Measurements from ENCODE around the gene S1PR4. TPM values are rescaled to one million over a fixed set of nuclear protein-coding genes. Genes with fewer than 3 reads are reported as not detected.
"Not testable (repeated sequence)": the region's sequence is repeated elsewhere in the genome, so short reads cannot be mapped to it uniquely, and the experiment has no call there.

S1PR4 gene
- total RNA-seq, 1 donor from 2014 or later, result 4.9 TPM

DNA sequence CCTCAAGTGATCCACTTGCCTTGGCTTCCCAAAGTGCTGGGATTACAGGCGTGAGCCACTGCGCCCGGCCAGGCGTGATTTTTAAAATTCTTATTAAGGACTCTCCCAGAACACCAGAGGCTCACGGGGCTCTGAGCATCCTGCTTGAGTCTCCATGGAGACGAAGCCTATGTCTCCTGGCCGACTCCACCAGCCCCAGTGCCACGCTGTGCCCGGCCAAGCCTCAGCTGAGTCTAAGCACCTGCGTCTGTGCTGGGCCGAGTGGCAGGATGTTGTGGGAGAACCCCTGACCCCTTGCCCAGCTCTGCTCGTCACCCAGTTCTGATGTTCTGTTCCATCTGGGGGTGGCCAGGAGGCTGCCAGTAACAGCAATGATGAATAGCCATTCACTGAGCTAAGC lies 42.0 kb downstream of the S1PR4 start:
- H3K27me3 ChIP-seq, result peaks cover 12% of the 10 kb centered on the region
- no peak for DNase-seq (ENCODE audit: low spot score in 2 of 2)
- intact Hi-C loops (cut with DNase I), result no loop called here

DNA sequence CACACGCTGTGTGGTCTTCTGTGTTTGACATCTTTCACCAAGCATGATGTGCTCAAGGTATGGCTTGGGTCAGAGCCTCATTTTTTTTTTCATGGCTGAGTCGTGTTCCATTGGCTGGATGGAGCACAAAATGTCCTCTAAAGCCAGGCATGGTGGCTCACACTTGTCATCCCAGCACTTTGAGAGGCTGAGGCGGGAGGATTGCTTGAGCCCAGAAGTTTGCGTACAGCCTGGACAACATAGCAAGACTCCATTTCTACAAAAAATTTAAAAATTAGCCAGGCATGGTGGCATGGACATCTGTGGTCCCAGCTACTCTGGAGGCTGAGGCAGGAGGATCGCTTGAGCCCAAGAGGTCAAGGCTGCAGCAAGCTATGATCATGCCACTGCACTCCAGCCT lies 43.0 kb downstream of the S1PR4 start:
- peaks cover 18% of the 10 kb centered on the region for H3K27me3 ChIP-seq
- H3K27ac ChIP-seq; H3K4me3 ChIP-seq; H3K36me3 ChIP-seq; intact Hi-C loops (cut with DNase I); DNase-seq (ENCODE audit: low spot score in 2 of 2); H3K4me1 ChIP-seq; H3K9me3 ChIP-seq: not testable (repeated sequence)

More for the DNA sequence above, 42.0 kb downstream of the S1PR4 start:
- no peak overlapping the region for H3K4me3 ChIP-seq
- H3K9me3 ChIP-seq, result no peaks in the 10 kb centered on the region
- no peaks in the 10 kb centered on the region for H3K36me3 ChIP-seq
- no peak overlapping the region for H3K27ac ChIP-seq
- peaks cover 0 to 2% of the 10 kb centered on the region in 2 donors for H3K4me1 ChIP-seq
- TF ChIP-seq, protein P1, sequence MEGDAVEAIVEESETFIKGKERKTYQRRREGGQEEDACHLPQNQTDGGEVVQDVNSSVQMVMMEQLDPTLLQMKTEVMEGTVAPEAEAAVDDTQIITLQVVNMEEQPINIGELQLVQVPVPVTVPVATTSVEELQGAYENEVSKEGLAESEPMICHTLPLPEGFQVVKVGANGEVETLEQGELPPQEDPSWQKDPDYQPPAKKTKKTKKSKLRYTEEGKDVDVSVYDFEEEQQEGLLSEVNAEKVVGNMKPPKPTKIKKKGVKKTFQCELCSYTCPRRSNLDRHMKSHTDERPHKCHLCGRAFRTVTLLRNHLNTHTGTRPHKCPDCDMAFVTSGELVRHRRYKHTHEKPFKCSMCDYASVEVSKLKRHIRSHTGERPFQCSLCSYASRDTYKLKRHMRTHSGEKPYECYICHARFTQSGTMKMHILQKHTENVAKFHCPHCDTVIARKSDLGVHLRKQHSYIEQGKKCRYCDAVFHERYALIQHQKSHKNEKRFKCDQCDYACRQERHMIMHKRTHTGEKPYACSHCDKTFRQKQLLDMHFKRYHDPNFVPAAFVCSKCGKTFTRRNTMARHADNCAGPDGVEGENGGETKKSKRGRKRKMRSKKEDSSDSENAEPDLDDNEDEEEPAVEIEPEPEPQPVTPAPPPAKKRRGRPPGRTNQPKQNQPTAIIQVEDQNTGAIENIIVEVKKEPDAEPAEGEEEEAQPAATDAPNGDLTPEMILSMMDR (IDR thresholded peaks at IDR 0.05), result no peak

DNA sequence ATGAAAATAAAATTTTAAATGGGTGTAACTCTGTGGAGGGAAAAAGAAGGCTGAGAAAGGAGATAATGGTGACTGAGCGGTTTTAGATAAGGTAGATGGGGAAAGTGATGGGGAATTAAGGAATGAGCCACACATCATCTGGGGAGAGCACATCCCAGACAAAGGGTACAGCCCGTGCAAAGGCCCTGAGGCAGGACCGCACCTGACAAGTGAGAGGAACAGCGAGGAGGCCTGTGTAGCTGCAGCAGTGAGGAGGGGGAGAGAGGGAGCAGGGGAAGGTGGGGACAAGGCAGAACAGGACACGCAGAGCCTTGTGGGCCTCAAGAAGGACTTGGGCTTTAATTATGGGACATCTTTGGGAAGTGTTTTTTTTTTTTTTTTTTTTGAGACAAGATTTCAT lies 44.1 kb downstream of the S1PR4 start:
- intact Hi-C loops (cut with DNase I), result no loop called here
- H3K36me3 ChIP-seq, result no peaks in the 10 kb centered on the region
- H3K27me3 ChIP-seq, result peaks cover 18% of the 10 kb centered on the region

DNA sequence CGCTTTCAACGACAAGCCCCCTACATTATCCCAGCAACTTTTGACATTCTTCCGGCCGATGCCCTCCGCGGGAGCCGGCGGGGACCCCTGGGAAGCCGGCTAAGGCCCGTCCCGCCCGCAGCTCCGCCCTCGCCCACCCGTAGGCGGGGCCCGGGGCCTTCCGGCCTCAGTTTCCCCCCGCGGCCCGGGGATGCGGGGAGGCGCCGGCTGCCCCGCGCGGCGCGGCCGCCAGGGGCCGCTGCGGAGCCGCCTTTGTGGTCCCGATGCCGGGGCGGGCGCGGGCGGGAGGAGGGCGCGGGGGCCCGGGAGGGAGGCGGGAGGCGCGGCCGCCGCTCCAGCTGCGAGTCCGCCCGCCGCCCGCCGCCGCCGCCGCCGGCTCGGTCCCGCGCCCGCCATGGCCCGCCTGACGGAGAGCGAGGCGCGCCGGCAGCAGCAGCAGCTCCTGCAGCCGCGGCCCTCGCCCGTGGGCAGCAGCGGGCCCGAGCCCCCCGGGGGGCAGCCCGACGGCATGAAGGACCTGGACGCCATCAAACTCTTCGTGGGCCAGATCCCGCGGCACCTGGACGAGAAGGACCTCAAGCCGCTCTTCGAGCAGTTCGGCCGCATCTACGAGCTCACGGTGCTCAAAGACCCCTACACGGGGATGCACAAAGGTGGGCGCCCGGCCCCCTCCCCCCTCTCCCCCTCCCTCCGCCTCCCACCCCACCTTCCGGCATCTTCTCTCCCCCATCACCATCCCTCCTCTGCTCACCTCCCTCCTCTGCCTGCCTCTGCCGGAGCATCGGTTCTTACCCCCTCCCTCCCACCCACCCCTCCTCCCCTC lies 46.0 kb downstream of the S1PR4 start, which contains the start of gene CELF5:
TSS of gene CELF5 (plus strand) at position 316 of the 823 bp plus-strand sequence. CDS start at position 395, 79 bp downstream.
- Histone ChIP-seq H3K27me3 (peaks cover 18% of the 10 kb centered on the region), H3K36me3 (no peaks in the 10 kb centered on the region), H3K4me3 (peak within 1 kb of the TSS in 1 of 2 donors; percentile 48), H3K9me3 (no peaks in the 10 kb centered on the region), H3K4me1 (peaks cover 0 to 2% of the 10 kb centered on the region in 2 donors), H3K27ac (no peak within 1 kb of the TSS)
- intact Hi-C loops (cut with DNase I), result no loop called here
- DNase-seq (ENCODE audit: low spot score in 2 of 2), result no peak
- TF ChIP-seq, protein P1 (IDR thresholded peaks at IDR 0.05), result peak in 1 of 3 experiments; percentile 71

More for the DNA sequence above, 44.1 kb downstream of the S1PR4 start:
- Histone ChIP-seq H3K9me3 (no peaks in the 10 kb centered on the region), H3K27ac (no peak overlapping the region), H3K4me1 (peaks cover 0 to 2% of the 10 kb centered on the region in 2 donors), H3K4me3 (no peak overlapping the region)
- no peak for DNase-seq (ENCODE audit: low spot score in 2 of 2)
- TF ChIP-seq, protein P1 (IDR thresholded peaks at IDR 0.05), result no peak

DNA sequence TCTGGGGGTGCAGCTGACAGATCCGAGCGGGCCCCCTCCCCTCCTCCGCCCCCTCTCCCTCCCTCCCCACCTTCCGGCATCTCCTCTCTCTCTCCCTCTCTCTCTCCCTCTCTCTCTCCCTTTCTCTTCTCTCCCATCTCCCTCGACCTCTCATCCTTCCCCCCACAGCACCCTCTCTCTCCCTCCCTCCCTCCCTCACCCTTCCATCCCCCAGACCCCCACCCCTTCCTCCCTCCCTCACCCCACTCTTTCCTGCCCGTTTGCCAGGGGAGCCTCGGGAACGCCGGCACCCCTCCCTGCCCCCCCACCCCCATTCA lies 46.6 kb downstream of the S1PR4 start:
- no peaks in the 10 kb centered on the region for H3K9me3 ChIP-seq
- H3K27ac ChIP-seq, result no peak overlapping the region
- H3K27me3 ChIP-seq, result peaks cover 18% of the 10 kb centered on the region
- no peaks in the 10 kb centered on the region for H3K36me3 ChIP-seq
- H3K4me1 ChIP-seq, result peaks cover 0 to 2% of the 10 kb centered on the region in 2 donors
- intact Hi-C loops (cut with DNase I), result no loop called here
- H3K4me3 ChIP-seq, result no peak overlapping the region
- no peak for DNase-seq (ENCODE audit: low spot score in 2 of 2)
- TF ChIP-seq, protein P1 (IDR thresholded peaks at IDR 0.05), result no peak

DNA sequence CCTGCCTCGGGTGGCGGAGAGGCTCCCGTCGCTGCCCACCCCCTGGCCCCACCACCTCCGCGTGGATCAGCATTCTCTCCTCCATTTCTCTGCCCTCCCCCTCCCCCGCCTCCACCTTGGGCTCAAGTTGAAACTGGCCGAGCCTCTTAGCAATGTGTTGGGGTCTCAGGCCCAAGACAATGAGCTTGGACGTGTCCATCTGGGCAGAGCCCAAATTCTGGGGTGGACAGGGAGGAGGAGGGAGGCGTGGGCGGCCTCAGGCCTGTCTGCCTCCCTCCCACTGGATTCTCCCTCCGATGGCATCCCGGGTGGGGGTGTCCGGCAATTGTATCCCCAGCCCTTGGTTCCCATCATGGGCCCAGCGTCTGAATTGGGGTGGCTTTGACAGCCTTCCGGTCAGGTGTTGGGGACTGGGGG lies 47.1 kb downstream of the S1PR4 start:
- Histone ChIP-seq H3K27me3 (peaks cover 18% of the 10 kb centered on the region), H3K27ac (no peak overlapping the region), H3K36me3 (no peaks in the 10 kb centered on the region), H3K4me3 (no peak overlapping the region), H3K4me1 (peaks cover 0 to 2% of the 10 kb centered on the region in 2 donors), H3K9me3 (no peaks in the 10 kb centered on the region)
- DNase-seq (ENCODE audit: low spot score in 2 of 2), result no peak
- intact Hi-C loops (cut with DNase I), result no loop called here
- TF ChIP-seq, protein P1 (IDR thresholded peaks at IDR 0.05), result no peak

All from ascending aorta (tissue), 2 donors.